ENCODE data around the gene GLOD4.
"Not testable (repeated sequence)": the region's sequence is repeated elsewhere in the genome, so short reads cannot be mapped to it uniquely, and the experiment has no call there.

GLOD4 gene

DNA sequence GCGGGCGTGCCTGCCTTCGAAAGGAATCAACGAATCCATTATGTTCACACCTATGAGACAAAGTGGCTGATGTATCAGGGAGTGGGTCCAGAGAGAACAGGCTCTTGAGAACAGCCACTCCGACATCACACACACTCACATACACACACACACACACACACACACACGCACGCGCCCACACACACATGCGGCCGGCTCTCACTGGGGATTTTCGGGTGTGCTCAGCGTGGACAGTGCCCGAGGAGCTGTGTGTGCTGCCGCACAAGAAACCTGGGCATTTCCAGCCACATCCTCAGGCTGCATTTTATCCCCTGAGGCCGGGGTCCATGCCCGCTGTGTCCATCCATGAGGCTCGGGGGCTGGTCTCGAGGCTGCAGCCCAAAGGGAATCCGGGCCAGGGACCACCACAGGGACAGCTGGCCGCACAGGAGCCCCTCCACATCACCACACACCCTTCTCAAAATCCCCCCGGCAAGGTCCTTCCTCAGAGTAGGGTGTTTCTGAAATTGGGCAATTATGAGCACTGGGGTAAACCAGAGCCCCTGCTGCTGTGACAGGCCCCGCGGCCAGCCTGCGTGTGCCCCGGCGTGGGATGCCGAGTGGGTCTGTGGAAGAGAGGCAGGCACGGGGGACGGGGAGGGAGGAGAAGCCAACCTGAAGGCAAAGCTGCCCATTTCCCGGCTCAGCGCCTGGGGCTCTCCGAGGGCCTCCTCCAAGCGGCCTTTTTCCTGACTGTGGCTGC, 24.9 kb upstream of the GLOD4 start:
- no peaks in the 10 kb centered on the region for H3K4me1 ChIP-seq (ENCODE audit: insufficient read depth, poor library complexity, severe bottlenecking)
- no peak overlapping the region for H3K4me3 ChIP-seq (ENCODE audit: severe bottlenecking)
- no peak overlapping the region for H3K27ac ChIP-seq (ENCODE audit: poor library complexity, severe bottlenecking)
- peaks cover 21% of the 10 kb centered on the region for H3K36me3 ChIP-seq (ENCODE audit: low read depth)
- no peak for TF ChIP-seq CTCF (IDR thresholded peaks at IDR 0.05; ENCODE audit: poor library complexity, severe bottlenecking)
- no peaks in the 10 kb centered on the region for H3K27me3 ChIP-seq (ENCODE audit: insufficient read depth, poor library complexity, severe bottlenecking)
- ATAC-seq (ENCODE audit: low read depth) (no peak), DNase-seq (ENCODE audit: low spot score) (no peak)
- no peaks in the 10 kb centered on the region for H3K9me3 ChIP-seq (ENCODE audit: severe bottlenecking)

GRCh38 chr17:806346-806745, 24.3 kb upstream of the GLOD4 start:
- TF ChIP-seq CTCF (IDR thresholded peaks at IDR 0.05; ENCODE audit: poor library complexity, severe bottlenecking) = no peak
- H3K36me3 ChIP-seq (ENCODE audit: low read depth) = peaks cover 27% of the 10 kb centered on the region
- H3K9me3 ChIP-seq (ENCODE audit: severe bottlenecking) = no peaks in the 10 kb centered on the region
- H3K27me3 ChIP-seq (ENCODE audit: insufficient read depth, poor library complexity, severe bottlenecking) = no peaks in the 10 kb centered on the region
- ATAC-seq (ENCODE audit: low read depth) (no peak), DNase-seq (ENCODE audit: low spot score) (no peak)
- H3K4me1 ChIP-seq (ENCODE audit: insufficient read depth, poor library complexity, severe bottlenecking) = no peaks in the 10 kb centered on the region
- no peak overlapping the region for H3K4me3 ChIP-seq (ENCODE audit: severe bottlenecking)
- no peak overlapping the region for H3K27ac ChIP-seq (ENCODE audit: poor library complexity, severe bottlenecking)

DNA sequence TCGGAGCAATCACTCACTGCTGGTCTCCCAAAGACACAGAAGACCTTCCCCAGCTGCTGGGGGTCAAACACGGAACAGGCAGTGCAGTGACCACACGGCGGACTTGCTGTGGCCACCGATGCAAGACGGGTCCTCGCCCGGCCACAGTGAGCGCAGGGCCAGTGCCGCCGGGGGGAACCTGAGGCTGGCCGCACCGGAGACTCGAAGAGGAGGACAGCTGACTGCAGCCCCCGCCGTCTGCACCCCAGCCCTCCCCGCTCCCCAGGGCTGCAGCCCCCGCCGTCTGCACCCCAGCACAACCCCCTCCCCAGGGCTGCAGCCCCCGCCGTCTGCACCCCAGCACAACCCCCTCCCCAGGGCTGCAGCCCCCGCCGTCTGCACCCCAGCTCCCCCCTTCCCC, 23.8 kb upstream of the GLOD4 start:
- ATAC-seq (ENCODE audit: low read depth); H3K27me3 ChIP-seq (ENCODE audit: insufficient read depth, poor library complexity, severe bottlenecking); DNase-seq (ENCODE audit: low spot score); H3K27ac ChIP-seq (ENCODE audit: poor library complexity, severe bottlenecking); H3K4me1 ChIP-seq (ENCODE audit: insufficient read depth, poor library complexity, severe bottlenecking); H3K9me3 ChIP-seq (ENCODE audit: severe bottlenecking); H3K4me3 ChIP-seq (ENCODE audit: severe bottlenecking): not testable (repeated sequence)
- H3K36me3 ChIP-seq (ENCODE audit: low read depth) = peaks cover 29% of the 10 kb centered on the region

DNA sequence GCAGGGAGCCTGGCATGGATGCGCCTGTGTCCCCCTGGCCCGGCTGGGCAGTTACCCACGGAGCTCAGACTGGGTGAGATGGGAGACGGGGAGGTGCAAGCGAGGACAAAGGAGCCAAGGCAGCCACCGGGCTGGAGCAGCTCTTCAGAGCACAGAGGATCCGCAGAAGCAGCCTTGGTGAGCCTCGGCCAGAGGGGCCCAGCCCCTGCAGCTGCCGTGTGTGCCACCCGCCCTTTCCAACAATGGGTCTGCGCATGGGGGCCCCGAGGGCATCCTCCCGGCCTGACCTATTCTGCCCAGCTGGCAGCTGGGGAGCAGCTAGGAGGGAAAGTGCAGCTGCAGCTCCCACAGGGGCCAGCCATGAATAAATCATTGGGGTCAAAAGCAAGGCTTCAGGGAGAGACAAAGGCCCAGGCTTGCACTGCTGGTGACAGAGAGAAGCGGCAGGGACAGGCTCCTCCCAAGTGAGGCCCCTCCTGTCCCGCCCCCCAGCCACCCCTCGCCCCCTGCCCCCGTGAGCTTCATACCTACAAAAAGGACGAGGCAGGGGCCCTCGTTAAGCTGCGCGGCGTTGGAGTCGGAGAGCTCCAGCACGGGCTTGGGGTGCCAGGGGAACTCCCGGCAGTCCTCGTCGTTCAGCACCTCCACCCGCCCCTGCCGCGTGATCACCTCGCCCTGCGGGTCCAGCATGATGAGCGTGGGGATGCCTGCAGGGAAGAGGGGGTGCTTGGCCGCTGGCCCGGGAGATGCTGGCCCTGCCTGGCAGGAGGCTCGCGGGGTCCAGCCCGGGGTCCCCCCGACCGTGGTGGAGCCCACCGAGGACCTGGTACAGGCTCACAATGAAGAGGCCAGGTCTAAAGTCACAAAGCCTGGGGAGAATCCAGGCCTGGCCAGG, 22.7 kb upstream of the GLOD4 start:
- DNase-seq (ENCODE audit: low spot score) (no peak), ATAC-seq (ENCODE audit: low read depth) (no peak)
- peaks cover 40% of the 10 kb centered on the region for H3K36me3 ChIP-seq (ENCODE audit: low read depth)
- H3K4me1 ChIP-seq (ENCODE audit: insufficient read depth, poor library complexity, severe bottlenecking) = no peaks in the 10 kb centered on the region
- H3K4me3 ChIP-seq (ENCODE audit: severe bottlenecking) = no peak overlapping the region
- TF ChIP-seq CTCF (IDR thresholded peaks at IDR 0.05; ENCODE audit: poor library complexity, severe bottlenecking) = no peak
- H3K27ac ChIP-seq (ENCODE audit: poor library complexity, severe bottlenecking) = no peak overlapping the region
- no peaks in the 10 kb centered on the region for H3K9me3 ChIP-seq (ENCODE audit: severe bottlenecking)
- H3K27me3 ChIP-seq (ENCODE audit: insufficient read depth, poor library complexity, severe bottlenecking) = no peaks in the 10 kb centered on the region

DNA sequence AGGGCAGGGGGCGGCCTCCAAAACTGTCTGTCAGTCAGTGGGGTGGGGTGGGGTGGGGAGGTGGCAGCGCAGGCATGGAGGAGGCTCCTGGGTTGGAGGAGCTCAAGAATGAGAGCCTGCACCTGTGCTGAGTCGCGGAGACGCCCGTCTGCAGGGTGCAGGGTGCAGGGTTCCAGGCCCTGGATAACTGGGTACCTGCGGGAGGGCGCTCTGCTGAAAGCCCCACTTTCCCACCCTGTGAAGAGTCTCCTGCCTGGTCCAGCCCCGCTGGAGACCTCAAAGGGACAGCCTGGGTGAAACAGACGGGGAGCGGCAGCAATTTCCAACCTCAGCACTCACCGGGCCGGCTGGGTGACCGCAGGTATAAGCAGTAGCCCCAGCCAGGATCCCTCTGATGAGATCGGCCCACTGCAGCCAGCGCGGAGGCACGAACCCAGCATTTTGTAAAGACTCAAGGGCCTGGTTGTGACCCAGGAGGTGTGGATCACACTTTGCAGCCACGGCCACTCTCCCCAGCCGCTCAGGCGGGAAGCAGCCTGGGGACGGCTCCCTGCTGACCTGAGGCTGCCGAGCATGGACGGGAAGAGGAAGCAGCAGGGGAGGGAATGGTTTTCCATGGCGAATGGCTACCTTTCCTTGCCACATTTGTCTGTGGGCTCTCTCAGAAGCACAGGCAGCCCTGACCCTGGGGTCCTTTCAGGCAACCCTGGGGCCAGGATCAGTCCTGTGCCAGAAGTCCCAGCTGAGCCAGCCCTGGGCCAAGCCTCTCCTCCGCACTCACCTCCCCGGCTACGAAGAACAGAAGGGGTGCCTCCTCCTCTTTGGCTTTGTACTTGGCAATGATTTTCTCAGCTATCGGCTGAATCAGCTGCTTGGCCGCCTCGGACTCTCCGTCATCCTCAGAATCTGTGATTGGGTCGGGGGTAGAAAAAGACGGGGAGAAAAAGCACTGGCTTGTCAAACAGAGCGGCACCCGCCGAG, 21.1 kb upstream of the GLOD4 start:
- Histone ChIP-seq H3K27ac (ENCODE audit: poor library complexity, severe bottlenecking) (no peak overlapping the region), H3K4me3 (ENCODE audit: severe bottlenecking) (no peak overlapping the region), H3K27me3 (ENCODE audit: insufficient read depth, poor library complexity, severe bottlenecking) (no peaks in the 10 kb centered on the region), H3K4me1 (ENCODE audit: insufficient read depth, poor library complexity, severe bottlenecking) (no peaks in the 10 kb centered on the region), H3K36me3 (ENCODE audit: low read depth) (peaks cover 43% of the 10 kb centered on the region), H3K9me3 (ENCODE audit: severe bottlenecking) (no peaks in the 10 kb centered on the region)
- DNase-seq (ENCODE audit: low spot score) (no peak), ATAC-seq (ENCODE audit: low read depth) (no peak)
- no peak for TF ChIP-seq CTCF (IDR thresholded peaks at IDR 0.05; ENCODE audit: poor library complexity, severe bottlenecking)

Measured in RWPE2 (cell line).